ENCODE measurements around the gene SNRPA1.

SNRPA1 gene

DNA sequence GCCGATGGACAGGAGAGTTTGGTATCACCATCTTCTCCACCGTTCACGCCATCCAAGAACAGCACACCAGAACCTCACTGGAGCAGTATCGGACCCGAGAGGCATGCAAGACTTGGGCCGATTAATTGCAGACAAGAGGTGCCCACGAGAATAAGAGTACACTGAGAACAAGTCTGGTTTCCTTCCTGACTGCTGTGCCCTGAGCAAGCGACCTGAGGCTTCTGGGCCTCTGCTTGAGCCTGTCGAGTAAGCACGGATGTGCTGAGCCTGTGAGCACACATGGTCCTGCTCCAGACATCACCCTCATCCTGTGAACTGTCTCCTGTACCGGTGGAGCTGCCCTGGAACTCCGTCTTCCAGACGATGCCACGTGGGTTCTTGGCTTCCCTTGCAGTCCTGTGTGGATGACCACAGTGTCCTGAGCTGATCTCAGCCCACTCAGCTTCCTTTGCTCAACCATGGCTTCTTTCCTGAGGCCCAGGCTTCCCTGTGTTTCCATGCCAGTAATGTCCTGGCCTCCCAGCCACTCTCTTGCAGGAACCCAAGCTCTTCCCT is 34.3 kb upstream of the SNRPA1 start:
- H3K27ac ChIP-seq = no peak overlapping the region
- TF ChIP-seq, protein P1, sequence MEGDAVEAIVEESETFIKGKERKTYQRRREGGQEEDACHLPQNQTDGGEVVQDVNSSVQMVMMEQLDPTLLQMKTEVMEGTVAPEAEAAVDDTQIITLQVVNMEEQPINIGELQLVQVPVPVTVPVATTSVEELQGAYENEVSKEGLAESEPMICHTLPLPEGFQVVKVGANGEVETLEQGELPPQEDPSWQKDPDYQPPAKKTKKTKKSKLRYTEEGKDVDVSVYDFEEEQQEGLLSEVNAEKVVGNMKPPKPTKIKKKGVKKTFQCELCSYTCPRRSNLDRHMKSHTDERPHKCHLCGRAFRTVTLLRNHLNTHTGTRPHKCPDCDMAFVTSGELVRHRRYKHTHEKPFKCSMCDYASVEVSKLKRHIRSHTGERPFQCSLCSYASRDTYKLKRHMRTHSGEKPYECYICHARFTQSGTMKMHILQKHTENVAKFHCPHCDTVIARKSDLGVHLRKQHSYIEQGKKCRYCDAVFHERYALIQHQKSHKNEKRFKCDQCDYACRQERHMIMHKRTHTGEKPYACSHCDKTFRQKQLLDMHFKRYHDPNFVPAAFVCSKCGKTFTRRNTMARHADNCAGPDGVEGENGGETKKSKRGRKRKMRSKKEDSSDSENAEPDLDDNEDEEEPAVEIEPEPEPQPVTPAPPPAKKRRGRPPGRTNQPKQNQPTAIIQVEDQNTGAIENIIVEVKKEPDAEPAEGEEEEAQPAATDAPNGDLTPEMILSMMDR (conservative IDR thresholded peaks at IDR 0.05) = no peak
- TF ChIP-seq ZFX (IDR thresholded peaks at IDR 0.05) = no peak

DNA sequence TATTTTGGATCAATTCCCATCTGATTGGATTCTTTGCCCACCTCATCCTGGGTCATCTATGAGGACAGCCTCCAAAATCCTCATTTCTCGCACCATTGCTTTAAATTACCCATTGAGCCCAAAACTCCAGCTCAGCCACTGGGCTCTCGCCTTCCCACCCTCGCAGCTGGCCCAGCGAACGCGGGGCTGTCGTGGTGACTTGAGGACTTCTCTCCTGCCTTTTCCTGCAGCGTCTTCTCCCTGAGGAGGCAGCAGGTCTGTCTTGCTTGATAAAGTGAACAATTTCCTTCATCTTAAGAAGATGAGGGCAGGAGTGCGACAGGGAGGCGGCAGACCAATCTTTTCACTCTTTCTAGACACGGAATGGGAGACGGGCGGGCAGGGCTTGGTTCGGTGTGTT is 33.0 kb upstream of the SNRPA1 start:
- no peak for TF ChIP-seq ZFX (IDR thresholded peaks at IDR 0.05)
- TF ChIP-seq, protein P1 (conservative IDR thresholded peaks at IDR 0.05) = no peak
- H3K27ac ChIP-seq = no peak overlapping the region

DNA sequence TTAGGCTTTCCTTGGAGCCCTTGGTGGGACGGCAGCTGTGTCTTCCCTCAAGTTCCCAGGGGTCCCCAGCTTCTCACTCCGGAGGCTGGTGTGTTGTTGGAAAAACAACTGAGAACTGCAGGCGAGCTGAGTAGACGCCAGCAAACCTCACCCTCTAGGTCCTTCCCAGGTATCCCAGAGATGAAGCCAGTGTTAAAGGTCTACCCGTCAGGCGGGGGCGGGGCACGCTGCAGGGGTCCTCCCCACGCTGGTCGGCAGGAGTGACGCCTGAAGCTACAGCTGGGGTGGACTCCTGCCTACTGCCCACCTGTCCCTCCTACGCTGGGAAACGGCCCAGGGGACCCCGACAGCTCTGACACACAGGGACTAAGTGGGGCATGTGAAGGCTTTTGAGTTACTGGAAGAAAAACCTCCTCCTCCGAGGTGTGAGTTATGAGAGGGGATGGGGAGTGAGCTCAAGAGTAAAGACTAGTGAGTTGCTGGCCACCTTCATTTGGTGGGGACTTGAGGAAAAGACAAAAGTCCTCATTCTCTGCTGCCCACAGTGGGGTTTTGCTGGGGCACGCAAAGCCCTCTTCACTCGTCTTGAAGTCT is 32.2 kb upstream of the SNRPA1 start:
- H3K27ac ChIP-seq = no peak overlapping the region
- TF ChIP-seq, protein P1 (conservative IDR thresholded peaks at IDR 0.05) = no peak
- no peak for TF ChIP-seq ZFX (IDR thresholded peaks at IDR 0.05)

DNA sequence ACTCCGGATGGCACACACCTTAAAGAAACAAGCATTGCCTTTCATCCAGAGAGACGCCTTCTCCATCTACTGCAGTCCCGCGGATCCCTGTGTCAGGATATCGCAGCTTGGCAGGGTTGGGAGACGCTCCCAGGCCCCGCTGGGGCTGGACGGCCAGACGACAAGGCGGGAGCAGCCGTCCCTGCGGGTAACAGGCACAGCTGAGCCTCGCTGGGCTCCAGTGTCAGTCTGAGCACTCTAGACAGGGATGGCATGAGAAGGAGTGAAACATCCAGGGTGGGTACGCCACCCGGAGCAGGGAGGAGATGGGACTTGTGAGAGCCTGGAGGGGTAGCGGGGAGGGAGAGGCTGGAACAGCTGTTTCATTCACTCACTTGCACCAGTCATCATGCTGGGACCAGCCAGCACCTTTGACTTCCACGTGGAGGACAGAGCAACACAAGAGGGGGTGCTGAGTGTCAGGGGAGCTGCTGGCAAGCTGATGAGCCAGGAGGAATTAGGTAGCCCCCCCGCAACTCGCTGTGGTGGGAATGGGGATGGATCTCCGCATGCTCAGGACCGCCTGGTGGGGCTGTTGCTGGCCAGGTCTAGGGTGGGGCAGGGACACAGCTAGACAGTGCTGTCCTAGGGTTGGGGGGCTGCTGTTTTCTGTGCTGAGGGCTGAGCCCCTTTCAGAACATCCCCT is 31.6 kb upstream of the SNRPA1 start:
- TF ChIP-seq, protein P1 (conservative IDR thresholded peaks at IDR 0.05) = no peak
- no peak for TF ChIP-seq ZFX (IDR thresholded peaks at IDR 0.05)
- no peak overlapping the region for H3K27ac ChIP-seq

DNA sequence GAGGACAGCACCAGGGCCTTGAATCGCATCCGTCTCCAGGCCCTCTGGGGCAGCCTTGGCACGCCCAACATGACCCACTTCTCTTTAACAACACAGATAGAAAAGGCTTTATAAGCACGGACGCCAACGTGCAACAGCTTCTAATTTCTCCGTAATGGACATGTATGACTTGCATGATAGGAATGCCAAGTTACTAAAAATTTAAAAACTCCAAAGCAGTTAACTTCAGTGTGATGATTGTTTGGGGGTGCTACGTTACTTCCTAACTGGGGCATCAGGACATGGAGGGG is 30.9 kb upstream of the SNRPA1 start:
- TF ChIP-seq ZFX (IDR thresholded peaks at IDR 0.05) = no peak
- TF ChIP-seq, protein P1 (conservative IDR thresholded peaks at IDR 0.05) = no peak
- H3K27ac ChIP-seq = no peak overlapping the region

DNA sequence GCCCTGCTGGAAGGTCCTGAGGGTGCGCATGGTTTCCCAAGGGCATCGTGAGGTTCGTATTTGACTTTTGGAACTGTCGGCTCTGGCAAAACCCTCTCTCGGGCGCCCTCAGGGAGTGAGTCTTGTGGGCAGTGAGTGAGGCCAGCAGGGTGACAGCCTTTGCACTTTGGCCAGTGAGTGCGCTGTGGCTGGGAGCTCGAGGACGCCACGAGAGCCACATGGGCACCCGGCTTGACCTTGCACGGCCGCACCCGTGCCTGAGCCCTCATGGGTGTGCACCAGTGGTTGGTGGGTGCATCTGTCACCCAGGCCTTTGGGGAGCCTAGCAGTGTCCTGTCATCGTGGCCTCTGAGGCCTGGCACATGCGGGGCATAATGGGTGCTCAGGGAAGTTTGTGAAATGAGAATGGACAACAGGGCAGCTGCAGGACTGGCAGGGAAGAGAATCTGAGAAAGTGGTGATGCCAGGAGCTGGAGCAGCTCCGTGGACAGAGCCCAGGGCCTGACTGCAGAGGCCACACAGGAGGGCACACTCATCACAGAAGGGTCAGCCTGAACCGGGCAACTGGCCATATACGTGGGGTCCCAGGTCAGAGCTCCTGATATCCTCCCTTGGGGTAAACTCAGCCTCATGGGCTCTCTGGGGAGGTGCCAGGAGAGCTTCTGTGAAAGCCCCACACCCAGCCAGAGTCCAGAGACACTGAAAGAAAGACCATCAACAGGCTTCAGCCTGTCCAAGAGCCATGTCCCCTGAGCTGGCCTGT is 30.4 kb upstream of the SNRPA1 start:
- TF ChIP-seq, protein P1 (conservative IDR thresholded peaks at IDR 0.05) = no peak
- TF ChIP-seq ZFX (IDR thresholded peaks at IDR 0.05) = no peak
- no peak overlapping the region for H3K27ac ChIP-seq
